BJ (cell line): ENCODE measurements around the gene ITPK1. TPM values are rescaled to one million over a fixed set of nuclear protein-coding genes. Genes with fewer than 3 reads are reported as not detected.
"Not testable (repeated sequence)": the region's sequence is repeated elsewhere in the genome, so short reads cannot be mapped to it uniquely, and the experiment has no call there.

Experiments used
- CTCF ChIA-PET: fragments of 350-600 bp; formaldehyde crosslinking; extraction: SDS; loops from one replicate; lab custom pipeline; 2021; ENCODE audit warnings: antibody characterized with exemption, inconsistent platforms; lab: Yijun Ruan, JAX
- POLR2A ChIA-PET: fragments of 300-600 bp; sonication (Branson Sonifier 250); formaldehyde crosslinking; extraction: SDS; loops from one replicate; lab custom pipeline; 2021; ENCODE audit warnings: antibody characterized with exemption; lab: Charles Lee
- DNase-seq: peaks from one replicate; pipeline ENCODE4 v3.0.0-alpha.2; 2011; ENCODE audit warnings: low read depth
- H3K27me3 ChIP-seq: 2 replicates; pipeline ENCODE4 v1.6.0; 2011; ENCODE audit warnings: low read length; ENCODE audit not compliant: control insufficient read depth, insufficient read depth
- H3K36me3 ChIP-seq: 2 replicates; pipeline ENCODE4 v1.5.1; 2011; ENCODE audit warnings: low read length; ENCODE audit not compliant: control insufficient read depth, insufficient read depth
- H3K4me3 ChIP-seq: 2 replicates; pipeline ENCODE4 v1.5.1; 2011; ENCODE audit warnings: low read depth, mild to moderate bottlenecking, control low read depth, low read length
- polyA plus RNA-seq: library from polyadenylated mRNA; depleted of rRNA; stranded (reverse); fragments of >200 nt; gene quantifications from 2 replicates; pipeline ENCODE4 v1.2.3, GENCODE V29; 2011
- TF ChIP-seq, protein P1 (sequence below): IDR thresholded peaks from 2 replicates; pipeline ENCODE4 v1.5.1; 2011; ENCODE audit warnings: low read depth, mild to moderate bottlenecking, control low read depth, inconsistent platforms, low read length, moderate library complexity; ENCODE audit not compliant: insufficient read depth

Gene ITPK1
- polyA plus RNA-seq, 1 experiment, result 49.0 TPM

DNA sequence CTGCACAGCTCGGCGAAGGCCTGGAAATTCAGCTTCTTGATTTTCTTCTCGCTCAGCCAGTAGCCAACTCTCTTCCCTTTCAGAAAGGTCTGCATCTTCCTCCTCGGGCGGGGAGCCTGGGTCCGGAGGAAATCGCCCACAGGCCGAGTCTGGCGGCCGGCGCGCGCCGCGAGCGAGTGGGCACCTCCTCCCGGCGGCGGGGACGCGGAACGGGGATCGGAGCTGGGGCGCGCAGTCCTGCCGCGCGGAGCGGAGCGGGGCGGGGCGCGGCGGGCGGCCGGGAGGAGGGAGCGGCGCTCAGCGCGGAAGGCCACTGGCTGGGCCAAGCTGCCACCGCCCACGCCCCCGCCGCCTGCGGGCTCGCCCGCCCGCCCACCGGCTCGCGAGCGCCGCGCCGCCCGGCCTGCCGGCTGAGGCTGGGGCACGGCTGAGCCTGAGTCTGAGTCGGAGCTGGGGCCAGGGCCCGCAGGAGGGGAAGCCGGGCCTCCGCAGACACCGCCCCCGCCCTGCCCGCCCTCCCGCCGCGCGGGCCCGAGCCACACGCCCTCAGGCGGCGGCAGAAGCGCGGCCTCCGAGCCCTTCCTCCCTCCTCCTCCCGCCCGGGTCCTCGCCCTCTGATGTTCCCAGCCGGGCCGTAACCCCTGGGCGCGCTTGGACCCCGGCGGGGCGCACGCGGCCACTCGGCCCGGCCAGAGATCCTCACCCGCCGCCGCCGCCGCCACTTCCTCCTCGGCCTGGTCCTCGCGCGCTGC, 480 bp downstream of the ITPK1 start:
- Histone ChIP-seq H3K4me3 (peak overlapping the region; percentile 63), H3K36me3 (no peaks in the 10 kb centered on the region), H3K27me3 (no peaks in the 10 kb centered on the region)
- TF ChIP-seq, protein P1, sequence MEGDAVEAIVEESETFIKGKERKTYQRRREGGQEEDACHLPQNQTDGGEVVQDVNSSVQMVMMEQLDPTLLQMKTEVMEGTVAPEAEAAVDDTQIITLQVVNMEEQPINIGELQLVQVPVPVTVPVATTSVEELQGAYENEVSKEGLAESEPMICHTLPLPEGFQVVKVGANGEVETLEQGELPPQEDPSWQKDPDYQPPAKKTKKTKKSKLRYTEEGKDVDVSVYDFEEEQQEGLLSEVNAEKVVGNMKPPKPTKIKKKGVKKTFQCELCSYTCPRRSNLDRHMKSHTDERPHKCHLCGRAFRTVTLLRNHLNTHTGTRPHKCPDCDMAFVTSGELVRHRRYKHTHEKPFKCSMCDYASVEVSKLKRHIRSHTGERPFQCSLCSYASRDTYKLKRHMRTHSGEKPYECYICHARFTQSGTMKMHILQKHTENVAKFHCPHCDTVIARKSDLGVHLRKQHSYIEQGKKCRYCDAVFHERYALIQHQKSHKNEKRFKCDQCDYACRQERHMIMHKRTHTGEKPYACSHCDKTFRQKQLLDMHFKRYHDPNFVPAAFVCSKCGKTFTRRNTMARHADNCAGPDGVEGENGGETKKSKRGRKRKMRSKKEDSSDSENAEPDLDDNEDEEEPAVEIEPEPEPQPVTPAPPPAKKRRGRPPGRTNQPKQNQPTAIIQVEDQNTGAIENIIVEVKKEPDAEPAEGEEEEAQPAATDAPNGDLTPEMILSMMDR, result no peak
- POLR2A ChIA-PET, result no interaction called here
- CTCF ChIA-PET, result interaction anchor here (0.8 to 4.1 kb wide), 12 partner anchors 10 to 164 kb away, joined by 3 to 78 read pairs (median 4); partner anchors contain the start of genes GON7 and UBR7
- peak; percentile 30 for DNase-seq

DNA sequence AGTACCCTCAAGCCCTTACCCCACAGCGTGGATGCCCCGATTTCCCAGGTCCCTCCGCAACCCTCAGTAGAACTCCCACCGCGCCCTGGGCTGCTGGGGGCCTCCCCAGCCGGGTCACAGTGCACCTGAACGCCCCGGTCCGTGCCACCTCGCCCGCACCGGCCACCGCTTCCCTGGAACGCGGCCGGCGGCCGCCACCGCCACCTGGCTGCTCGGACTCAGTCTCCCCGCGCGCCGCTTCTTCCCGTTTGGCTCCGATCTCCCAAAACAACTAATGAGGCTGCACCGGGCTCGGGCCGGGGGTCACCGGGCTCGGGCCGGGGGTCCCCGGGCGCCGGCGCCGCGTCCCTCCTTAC, 1.0 kb downstream of the ITPK1 start:
- DNase-seq, result no peak
- H3K36me3 ChIP-seq, result no peaks in the 10 kb centered on the region
- POLR2A ChIA-PET, result no interaction called here
- H3K4me3 ChIP-seq, result peak overlapping the region; percentile 51
- TF ChIP-seq, protein P1, result no peak
- H3K27me3 ChIP-seq, result no peaks in the 10 kb centered on the region
- CTCF ChIA-PET, result interaction anchor here (0.8 to 4.1 kb wide), 12 partner anchors 9 to 164 kb away, joined by 3 to 78 read pairs (median 4); partner anchors contain the start of genes GON7 and UBR7

DNA sequence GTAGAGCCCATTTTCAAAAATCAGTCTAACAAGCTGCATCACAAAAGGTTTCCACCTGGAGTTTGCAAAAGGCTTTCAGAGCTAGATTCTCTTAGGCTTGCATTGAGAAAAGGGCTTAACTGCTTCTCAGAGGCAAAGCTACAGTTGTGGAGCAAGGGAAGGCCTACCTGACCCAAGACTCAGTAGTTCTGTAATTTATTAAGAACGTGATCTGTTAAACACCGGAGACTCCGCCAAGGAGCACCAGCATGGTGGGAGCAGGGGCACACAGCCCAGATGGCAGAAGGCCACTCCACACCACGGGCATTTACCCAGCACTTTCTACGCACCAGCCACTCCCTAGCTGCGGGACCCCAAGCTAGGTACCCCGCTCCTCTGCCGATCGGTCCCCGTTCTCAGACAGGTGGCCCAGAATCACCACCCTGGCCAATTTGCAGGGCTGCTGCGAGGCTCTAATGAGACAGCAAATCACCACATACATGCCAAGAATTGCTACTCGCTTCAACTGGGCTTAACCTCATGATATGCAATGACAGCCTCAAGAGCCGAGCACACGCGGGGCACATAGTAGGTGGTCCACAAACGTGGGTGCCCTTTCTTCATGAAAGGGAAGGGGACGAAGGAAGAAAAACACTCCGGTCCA, 1.5 kb downstream of the ITPK1 start:
- TF ChIP-seq, protein P1, result no peak
- no peaks in the 10 kb centered on the region for H3K36me3 ChIP-seq
- H3K4me3 ChIP-seq, result peak overlapping the region; percentile 51
- POLR2A ChIA-PET, result no interaction called here
- CTCF ChIA-PET, result interaction anchor here (0.8 to 4.1 kb wide), 30 partner anchors 9 to 167 kb away, joined by 3 to 78 read pairs (median 7); partner anchors contain the start of genes GON7 and UBR7
- H3K27me3 ChIP-seq, result no peaks in the 10 kb centered on the region
- no peak for DNase-seq

DNA sequence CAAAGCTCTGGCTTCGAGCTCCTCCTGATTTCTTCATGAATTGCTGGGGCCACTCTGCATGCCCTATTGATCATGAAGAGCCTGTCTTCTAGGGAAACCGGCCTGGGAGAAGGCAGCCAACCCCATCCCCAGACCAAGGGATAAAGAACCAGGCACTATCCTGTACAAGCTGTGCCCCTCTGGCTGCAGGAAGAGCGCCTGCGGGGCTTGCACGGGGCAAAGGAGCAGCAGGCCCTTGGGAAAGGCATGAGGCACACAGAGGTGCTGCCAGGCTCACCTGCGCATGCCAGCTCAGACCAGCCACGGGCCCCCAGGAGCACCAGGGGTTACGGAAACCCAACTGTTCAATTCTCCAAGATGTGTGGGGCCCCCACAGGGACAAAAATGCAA, 2.1 kb downstream of the ITPK1 start:
- POLR2A ChIA-PET, result no interaction called here
- no peaks in the 10 kb centered on the region for H3K27me3 ChIP-seq
- TF ChIP-seq, protein P1, result no peak
- H3K4me3 ChIP-seq, result no peak overlapping the region
- DNase-seq, result no peak
- H3K36me3 ChIP-seq, result no peaks in the 10 kb centered on the region
- CTCF ChIA-PET, result interaction anchor here (0.8 to 4.1 kb wide), 55 partner anchors 8 to 1067 kb away, joined by 3 to 78 read pairs (median 5); partner anchors contain the start of genes GON7, LYSET, MOAP1 and UBR7

DNA sequence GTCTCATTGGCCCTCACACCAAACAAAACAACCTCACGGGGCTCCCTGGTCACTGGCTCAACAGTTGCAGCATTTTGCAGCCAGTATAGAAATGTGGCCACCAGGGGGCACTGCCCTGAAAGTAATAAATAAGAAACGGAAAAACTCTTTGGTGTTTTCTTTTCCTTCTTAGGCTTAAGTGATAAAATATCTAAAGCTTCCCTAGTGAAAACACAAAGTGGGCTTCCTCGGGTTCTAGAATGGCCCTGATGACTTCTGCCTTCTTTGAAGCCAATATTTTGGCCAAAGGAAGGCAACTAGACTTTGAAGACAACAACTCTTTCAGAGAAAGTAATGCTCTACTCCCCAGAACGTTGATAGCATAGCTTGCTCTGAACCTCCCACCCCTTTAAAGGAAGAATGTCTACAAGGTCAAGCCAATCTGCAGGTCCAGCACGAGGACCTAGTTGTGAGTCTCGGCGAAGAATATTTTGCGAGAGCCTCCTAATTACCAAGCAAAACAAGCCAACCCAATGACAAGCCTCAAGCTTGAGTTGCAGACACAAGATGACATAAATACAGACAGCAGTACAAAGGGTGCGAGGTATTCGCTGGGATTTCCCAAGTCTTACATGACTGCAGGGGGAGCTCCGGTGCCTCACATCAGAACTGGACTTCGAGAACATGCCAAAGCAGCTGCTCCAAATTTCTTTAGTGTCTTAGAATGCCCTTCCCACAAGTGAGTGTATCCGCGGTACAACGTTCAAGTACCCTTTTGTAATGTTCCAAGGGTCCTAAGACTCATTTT, 2.6 kb downstream of the ITPK1 start:
- DNase-seq, result peak; percentile 19
- Histone ChIP-seq H3K27me3 (no peaks in the 10 kb centered on the region), H3K36me3 (no peaks in the 10 kb centered on the region), H3K4me3 (no peak overlapping the region)
- TF ChIP-seq, protein P1, result peak; percentile 77
- CTCF ChIA-PET, result interaction anchor here (0.7 to 4.1 kb wide), 60 partner anchors 8 to 1067 kb away, joined by 3 to 78 read pairs (median 4); partner anchors contain the start of genes GON7, LYSET, MOAP1 and UBR7
- POLR2A ChIA-PET, result no interaction called here

DNA sequence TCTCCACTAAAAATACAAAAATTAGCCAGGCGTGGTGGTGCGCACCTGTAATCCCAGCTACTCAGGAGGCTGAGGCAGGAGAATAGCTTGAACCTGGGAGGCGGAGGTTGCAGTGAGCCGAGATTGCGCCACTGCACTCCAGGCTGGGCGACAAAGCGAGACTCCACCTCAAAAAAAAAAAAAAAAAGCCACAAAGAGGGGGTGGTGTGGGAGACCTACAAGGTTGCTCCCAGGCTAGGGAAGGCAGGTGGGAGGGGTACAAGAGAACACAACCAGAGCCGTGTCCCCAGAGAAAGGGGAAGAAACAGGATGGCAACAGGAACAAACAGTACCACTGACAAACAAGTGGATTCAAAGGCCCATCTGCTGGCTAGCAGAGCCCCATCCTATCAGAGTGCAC, 4.2 kb downstream of the ITPK1 start:
- H3K36me3 ChIP-seq, H3K4me3 ChIP-seq, POLR2A ChIA-PET, DNase-seq, H3K27me3 ChIP-seq: not testable (repeated sequence)
- CTCF ChIA-PET, result interaction anchor here (0.6 to 4.1 kb wide), 6 partner anchors 10 to 1028 kb away, joined by 3 to 41 read pairs (median 6); no protein-coding TSS in a partner anchor
